CD4-positive, alpha-beta T cell treated with Interleukin-10 for 1 hour (primary cell): ENCODE measurements around the gene JUND.

ENCODE experiments used
- DNase-seq: peaks from one replicate; pipeline ENCODE4 v3.0.0-alpha.2; 2020

JUND gene

GRCh38 chr19:18233224-18233825 lies 48.1 kb downstream of the JUND start:
- DNase-seq = peak; percentile 50

GRCh38 chr19:18232540-18233223 lies 48.7 kb downstream of the JUND start:
- DNase-seq = no peak

DNA sequence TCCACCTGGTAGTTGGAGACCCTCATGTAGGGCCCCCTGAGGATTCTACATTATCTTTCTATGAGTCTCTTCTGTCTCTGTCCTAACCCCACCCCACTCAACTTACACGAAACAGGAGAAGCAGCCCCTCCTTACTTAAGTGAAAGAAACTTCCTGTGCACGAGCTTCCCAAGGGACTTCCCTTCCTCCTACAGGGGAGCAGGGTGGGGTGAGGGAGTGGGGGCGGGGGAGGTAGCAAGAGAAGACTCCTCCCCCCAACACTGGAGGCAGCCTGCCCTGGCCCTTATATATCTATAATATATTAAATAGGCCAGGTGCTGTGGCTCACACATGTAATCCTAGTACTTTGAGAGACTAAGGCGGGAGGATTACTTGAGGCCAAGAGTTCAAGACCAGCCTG lies 49.6 kb downstream of the JUND start:
- DNase-seq = no peak

DNA sequence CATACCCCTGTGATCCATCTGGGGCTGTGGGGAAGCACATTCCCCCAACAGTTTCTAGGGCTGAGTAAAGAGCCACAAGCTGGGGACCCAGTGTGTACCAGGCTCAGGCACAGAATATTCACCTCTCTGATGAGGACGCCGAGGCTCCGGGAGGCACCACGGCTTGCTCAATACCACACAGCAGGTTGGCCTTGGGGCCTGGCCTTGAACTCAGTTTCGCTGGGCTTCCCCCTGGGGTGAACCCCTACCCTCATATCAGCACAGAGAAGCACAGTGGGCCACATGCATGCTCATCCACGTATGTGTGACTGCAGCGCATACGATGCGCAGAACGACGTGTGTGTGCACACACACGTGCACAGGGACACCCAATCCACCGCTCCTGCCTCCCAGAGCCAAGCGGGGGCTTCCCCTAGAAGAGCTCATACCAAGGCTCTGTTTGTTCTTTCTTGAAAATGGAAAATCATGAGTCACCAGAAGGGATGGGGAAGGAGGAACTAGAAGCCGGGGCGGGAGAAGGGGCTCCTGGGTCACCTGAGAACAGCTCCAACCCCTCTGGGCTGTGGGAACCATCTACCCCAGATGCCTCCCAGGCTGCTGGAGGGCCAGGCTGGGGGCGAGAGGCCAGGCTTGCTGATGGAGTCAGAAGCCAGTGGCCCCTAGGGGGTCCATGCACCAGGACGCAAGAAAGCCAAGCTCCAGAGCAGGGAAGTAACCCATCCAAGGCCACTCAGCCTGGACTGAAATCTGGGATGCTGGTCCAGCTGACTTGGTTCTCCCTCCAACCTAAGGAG lies 50.3 kb downstream of the JUND start:
- DNase-seq = no peak

DNA sequence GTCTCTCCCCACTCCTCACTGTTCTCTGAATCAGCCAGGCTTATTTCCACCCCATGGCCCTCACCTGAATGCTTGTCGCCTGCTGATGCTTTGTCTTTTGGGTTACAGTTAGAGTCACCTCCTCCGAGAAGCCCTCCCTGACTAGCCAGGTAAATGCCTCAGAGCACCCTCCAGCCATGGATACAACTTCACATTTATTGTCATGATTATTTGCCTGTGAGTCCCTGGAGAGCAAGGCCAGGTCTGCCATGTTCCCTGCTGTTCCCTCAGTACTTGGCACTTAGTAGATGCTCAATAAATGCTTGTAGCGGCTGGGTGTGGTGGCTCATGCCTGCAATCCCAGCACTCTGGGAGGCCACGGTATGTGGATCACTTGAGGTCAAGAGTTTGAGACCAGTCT lies 51.5 kb downstream of the JUND start:
- no peak for DNase-seq
